Lower leg skin (tissue), 4 donors: ENCODE results near the gene AAMP. TPM values are rescaled to one million over a fixed set of nuclear protein-coding genes. Genes with fewer than 3 reads are reported as not detected.

ENCODE experiments used
- DNase-seq, 2 donors: peaks; one replicate each; pipeline ENCODE4 v3.0.0-alpha.2; 2019; ENCODE audit warnings: low spot score in 2 of 2
- H3K4me3 ChIP-seq: fragments of 200-600 bp; sonication (generic); 2 replicates; pipeline ENCODE4 v1.5.1; 2017; ENCODE audit warnings: mild to moderate bottlenecking, low read depth; ENCODE audit not compliant: poor library complexity, severe bottlenecking
- CTCF ChIP-seq, 3 donors: fragments of 450-650 bp; IDR thresholded peaks; one replicate each; pipeline ENCODE4 v1.5.1; 2016; ENCODE audit warnings: antibody characterized with exemption in 3 of 3, mild to moderate bottlenecking in 3 of 3, moderate library complexity in 2 of 3
- POLR2A ChIP-seq, 2 donors: fragments of 450-650 bp; IDR thresholded peaks; one replicate each; pipeline ENCODE4 v1.6.1; 2016 to 2017; ENCODE audit warnings: antibody characterized with exemption in 2 of 2, mild to moderate bottlenecking in 1 of 2, moderate library complexity in 1 of 2
- WGBS, 2 donors: methylation state at CpG; one replicate each; pipeline ENCODE4 v1.1.5; 2018; 5-methylcytosine and 5-hydroxymethylcytosine counted together
- intact Hi-C: fragments of 100-400 bp; cut with DNase I; formaldehyde crosslinking; loops from one replicate; pipeline ENCODE4 v1.15.0; 2023; ENCODE audit warnings: low total_unique reads
- total RNA-seq, 4 donors: library from RNA; depleted of rRNA; stranded (reverse); fragments of >200 nt; gene quantifications; one replicate each; pipeline ENCODE4 v1.1.0, GENCODE V29; 2016

The AAMP gene
- total RNA-seq, 4 donors from 2014 or later = 142 to 171 (median 151) TPM

- DNase-seq = peak; percentile 96 to 98
- intact Hi-C loops = loop anchor here (10.0 kb wide), 1 partner anchor 122 kb away; the partner anchor contains the start of gene CTDSP1
- 11 to 13% methylated on average over 18 of the region's 18 CpGs for WGBS, 2 donors
- no peak for TF ChIP-seq POLR2A (IDR thresholded peaks at IDR 0.05)
- peak in 1 of 3 donors; percentile 42 for TF ChIP-seq CTCF (IDR thresholded peaks at IDR 0.05)
- no peak overlapping the region for H3K4me3 ChIP-seq
Measured at GRCh38 chr2:218272531-218273212, 2.7 kb upstream of the AAMP start.

DNA sequence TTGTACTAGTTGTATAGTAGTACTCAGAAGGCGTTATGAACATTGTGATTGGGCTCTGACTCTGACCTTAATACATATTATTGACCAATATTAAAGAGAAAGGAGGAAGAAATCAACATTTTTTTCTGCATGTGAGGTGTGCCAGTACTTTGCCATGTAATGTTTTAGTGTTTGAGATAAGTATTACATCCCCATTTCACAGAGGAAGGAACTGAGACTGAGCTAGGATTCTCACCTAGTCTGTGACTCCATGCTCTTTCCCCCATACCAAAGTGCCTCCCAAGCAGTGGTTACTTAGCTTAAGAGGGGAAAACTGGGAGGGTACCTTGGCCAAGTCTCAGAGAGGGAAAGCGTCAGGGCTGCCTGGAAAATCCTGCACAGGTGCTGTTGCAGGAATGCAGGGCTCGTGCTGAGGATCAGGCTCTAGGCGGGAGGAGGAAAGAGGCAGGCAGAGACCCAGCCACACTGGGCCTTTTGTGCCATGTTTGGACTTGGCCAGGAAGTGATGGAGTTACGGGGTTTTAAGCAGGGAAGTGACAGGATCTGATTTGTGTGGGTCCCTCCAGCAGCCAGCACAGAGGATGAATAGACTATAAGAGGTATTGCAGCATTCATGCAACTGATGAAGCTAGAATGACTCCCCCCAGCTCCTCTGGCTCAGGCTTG, 2.1 kb upstream of the AAMP start:
- no peak for TF ChIP-seq POLR2A (IDR thresholded peaks at IDR 0.05)

GRCh38 chr2:218271487-218271797, 1.5 kb upstream of the AAMP start:
- H3K4me3 ChIP-seq = no peak overlapping the region
- 17 to 21% methylated on average over 4 of the region's 4 CpGs for WGBS, 2 donors
- DNase-seq = peak in 1 of 2 donors; percentile 43
- no peak for TF ChIP-seq POLR2A (IDR thresholded peaks at IDR 0.05)
- no peak for TF ChIP-seq CTCF (IDR thresholded peaks at IDR 0.05)
- intact Hi-C loops = loop anchor here (10.0 kb wide), 1 partner anchor 123 kb away; the partner anchor contains the start of gene CTDSP1

More for the DNA sequence above, 2.1 kb upstream of the AAMP start:
- no peak for DNase-seq
- 23 to 24% methylated on average over 5 of the region's 5 CpGs for WGBS, 2 donors
- H3K4me3 ChIP-seq = no peak overlapping the region
- intact Hi-C loops = loop anchor here (10.0 kb wide), 1 partner anchor 123 kb away; the partner anchor contains the start of gene CTDSP1

GRCh38 chr2:218270721-218271486, 967 bp upstream of the AAMP start:
- peak in 1 of 2 donors; percentile 51 for DNase-seq
- H3K4me3 ChIP-seq = peak overlapping the region; percentile 39
- intact Hi-C loops = loop anchor here (10.0 kb wide), 1 partner anchor 124 kb away; the partner anchor contains the start of gene CTDSP1
- WGBS, 2 donors = 3 to 5% methylated on average over 21 to 23 of the region's 23 CpGs
- TF ChIP-seq CTCF (IDR thresholded peaks at IDR 0.05) = no peak
- no peak for TF ChIP-seq POLR2A (IDR thresholded peaks at IDR 0.05)

DNA sequence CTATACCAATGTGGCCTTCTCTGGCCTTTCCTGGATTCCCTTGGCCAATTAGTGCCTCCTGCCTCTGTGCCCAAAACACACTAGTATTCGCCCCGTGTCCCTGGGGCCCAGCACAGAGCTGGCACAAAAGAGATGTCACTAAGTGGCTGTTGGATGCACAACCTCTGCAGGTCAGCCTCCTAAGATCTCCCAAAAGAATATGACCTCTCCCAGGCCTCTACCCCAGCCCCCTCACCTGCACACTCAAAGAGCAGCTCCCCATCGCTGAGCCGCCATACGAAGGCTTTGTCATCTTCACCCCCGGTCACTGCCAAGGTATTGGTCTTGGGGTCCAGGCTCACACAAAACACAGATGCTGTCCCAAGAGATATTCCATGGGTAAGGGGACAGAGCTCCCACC, 2.7 kb downstream of the AAMP start:
- TF ChIP-seq CTCF (IDR thresholded peaks at IDR 0.05) (no peak), POLR2A (IDR thresholded peaks at IDR 0.05) (no peak)
- H3K4me3 ChIP-seq = no peak overlapping the region
- 93 to 95% methylated on average over 6 of the region's 6 CpGs for WGBS, 2 donors
- intact Hi-C loops = loop anchor here (10.0 kb wide), 1 partner anchor 82 kb away; no protein-coding TSS in a partner anchor
- DNase-seq = no peak
